GM12878 (cell line): ENCODE results near the gene TXNDC17. TPM values are rescaled to one million over a fixed set of nuclear protein-coding genes. Genes with fewer than 3 reads are reported as not detected.

Source experiments
- ATAC-seq: fragments of 200-7000 bp; cut with Tn5 transposase; 3 replicates; pipeline ENCODE4 v1.9.1; 2020; ENCODE audit warnings: mild to moderate bottlenecking, moderate library complexity
- BruUV-seq: library from RNA; stranded (reverse); fragments of 400-500 nt; replicated peaks from 2 replicates; lab custom pipeline; 2021; lab: Mats Ljungman, UMichigan
- CTCF ChIA-PET: fragments of 300-600 bp; sonication (Branson Sonifier 250); formaldehyde crosslinking; extraction: SDS; loops from one replicate; lab custom pipeline; 2021; ENCODE audit warnings: inconsistent platforms; lab: Yijun Ruan, JAX
- POLR2A ChIA-PET: fragments of 350-600 bp; formaldehyde crosslinking; extraction: SDS; loops from one replicate; lab custom pipeline; 2021; ENCODE audit warnings: inconsistent platforms; lab: Charles Lee
- RAD21 ChIA-PET: fragments of 300-600 bp; sonication (Branson Sonifier 250); formaldehyde crosslinking; loops from one replicate; lab custom pipeline; 2023; ENCODE audit warnings: antibody characterized with exemption; ENCODE audit not compliant: unreplicated experiment; lab: Charles Lee
- SMC1A ChIA-PET: fragments of 300-600 bp; sonication (Branson Sonifier 250); formaldehyde crosslinking; loops from one replicate; lab custom pipeline; 2023; ENCODE audit not compliant: unreplicated experiment, uncharacterized antibody; lab: Charles Lee
- DNase-seq: peaks from one replicate; pipeline ENCODE4 v3.0.0-alpha.2; 2011; ENCODE audit warnings: low read depth, low spot score
- FAIRE-seq: peaks from 3 replicates; lab custom pipeline; 2011; peaks lifted over from hg19 to GRCh38; lab: Jason Lieb, UNC
- H2AFZ ChIP-seq: 2 replicates; pipeline ENCODE4 v1.6.0; 2011; ENCODE audit warnings: low read depth, low read length, control low read depth; ENCODE audit not compliant: control insufficient read depth
- H3K27ac ChIP-seq: 2 replicates; pipeline ENCODE4 v1.5.1; 2011; ENCODE audit warnings: control low read depth; ENCODE audit not compliant: control insufficient read depth, insufficient read depth
- H3K27me3 ChIP-seq, 2 experiments: replicated peaks in 1 of 2; 2 replicates each; pipeline versions ENCODE4 v1.6.0 to v1.6.1; 2011; ENCODE audit warnings: low read length in 1 of 2; ENCODE audit not compliant: control insufficient read depth in 2 of 2, insufficient read depth in 2 of 2
- H3K36me3 ChIP-seq, 2 experiments: 2 replicates each; pipeline ENCODE4 v1.5.1; 2011; ENCODE audit warnings: low read length in 1 of 2; ENCODE audit not compliant: control insufficient read depth in 2 of 2, insufficient read depth in 2 of 2
- H3K4me1 ChIP-seq: 2 replicates; pipeline ENCODE4 v1.6.1; 2011; ENCODE audit warnings: mild to moderate bottlenecking, low read length, moderate library complexity, mixed read lengths; ENCODE audit not compliant: control insufficient read depth, insufficient read depth
- H3K4me2 ChIP-seq: 2 replicates; pipeline ENCODE4 v1.6.0; 2011; ENCODE audit warnings: control low read depth; ENCODE audit not compliant: control insufficient read depth, insufficient read depth
- H3K4me3 ChIP-seq: fragments of 200-600 bp; sonication (generic); 2 replicates; pipeline ENCODE4 v1.5.1; 2016
- H3K79me2 ChIP-seq: 2 replicates; pipeline ENCODE4 v1.6.0; 2011; ENCODE audit warnings: low read length; ENCODE audit not compliant: control insufficient read depth, insufficient read depth
- H3K9ac ChIP-seq: 2 replicates; pipeline ENCODE4 v1.8.0; 2011; ENCODE audit warnings: low read length, control low read depth, mixed read lengths; ENCODE audit not compliant: control insufficient read depth, insufficient read depth
- H3K9me3 ChIP-seq: replicated peaks from 3 replicates; pipeline ENCODE4 v1.5.1; 2011; ENCODE audit warnings: mild to moderate bottlenecking, low read length; ENCODE audit not compliant: control insufficient read depth, insufficient read depth
- H4K20me1 ChIP-seq: 2 replicates; pipeline ENCODE4 v1.6.0; 2011; ENCODE audit not compliant: control insufficient read depth, insufficient read depth
- ASH2L ChIP-seq: fragments of 300-600, 200-600 bp; sonication (generic); IDR thresholded peaks from 2 replicates; pipeline ENCODE4 v1.6.1; 2017; ENCODE audit warnings: low read depth, mild to moderate bottlenecking, borderline replicate concordance
- BMI1 ChIP-seq: fragments of 450-650 bp; IDR thresholded peaks from 2 replicates; pipeline ENCODE4 v1.6.1; 2016; ENCODE audit warnings: mild to moderate bottlenecking, moderate library complexity, borderline replicate concordance
- GABPA ChIP-seq: IDR thresholded peaks from 2 replicates; pipeline ENCODE4 v1.6.1; 2014; ENCODE audit warnings: antibody characterized with exemption, low read depth, mild to moderate bottlenecking, inconsistent platforms
- KLF5 ChIP-seq: fragments of 450-650 bp; IDR thresholded peaks from 2 replicates; pipeline ENCODE4 v1.6.1; 2014; ENCODE audit warnings: mild to moderate bottlenecking; ENCODE audit not compliant: partially characterized antibody
- LARP7 ChIP-seq: fragments of 450-650 bp; IDR thresholded peaks from 2 replicates; pipeline ENCODE4 v1.6.1; 2017; ENCODE audit warnings: mild to moderate bottlenecking
- NFXL1 ChIP-seq: fragments of 450-650 bp; IDR thresholded peaks from 2 replicates; pipeline ENCODE4 v1.6.1; 2017; ENCODE audit warnings: antibody characterized with exemption, mild to moderate bottlenecking, borderline replicate concordance
- SUPT20H ChIP-seq: IDR thresholded peaks from 2 replicates; pipeline ENCODE4 v1.6.1; 2011; ENCODE audit warnings: low read depth, mild to moderate bottlenecking, low read length, moderate library complexity, borderline replicate concordance; ENCODE audit not compliant: control insufficient read depth
- SUZ12 ChIP-seq: fragments of 200-600 bp; sonication (generic); IDR thresholded peaks from one replicate; pipeline ENCODE4 v1.6.1; 2018; ENCODE audit warnings: antibody characterized with exemption, mild to moderate bottlenecking; ENCODE audit not compliant: unreplicated experiment
- WGBS: methylation state at CpG from one replicate; pipeline ENCODE4 v1.1.6; 2016; ENCODE audit warnings: low lambda C conversion rate; ENCODE audit not compliant: insufficient replicate concordance, insufficient coverage; ENCODE audit errors: missing lambda C conversion rate; 5-methylcytosine and 5-hydroxymethylcytosine counted together
- in situ Hi-C: fragments of 300-500 bp; cut with MboI; formaldehyde crosslinking; loops from 9 replicates; pipeline ENCODE4 v1.14.3; 2018; ENCODE audit warnings: mixed read lengths
- intact Hi-C: fragments of 100-400 bp; cut with micrococcal nuclease; formaldehyde crosslinking; loops from one replicate; pipeline ENCODE4 v1.14.2; 2022; ENCODE audit not compliant: unreplicated experiment
- polyA plus RNA-seq, 11 experiments: library from polyadenylated mRNA; depleted of rRNA in 4 of 11; unstranded in 6 of 11; stranded (reverse) in 5 of 11; fragments of >200 nt; fragmentation: Nextera tagmentation in 4 of 11; fragmentation: Illumina TruSeq in 1 of 11; extraction: Ambion mirVana in 4 of 11; extraction: Trizol in 1 of 11; gene quantifications; 1 replicate in 1 of 11; 2 replicates in 10 of 11; pipeline versions ENCODE4 v1.2.1 to v1.2.3, GENCODE V29; 2011 to 2016; ENCODE audit warnings: inconsistent platforms in 2 of 11, missing spikeins in 2 of 11, low read depth in 1 of 11
- total RNA-seq, 4 experiments: library from RNA; depleted of rRNA in 3 of 4; stranded (reverse); fragments of >200 nt in 3 of 4; fragmentation: Illumina TruSeq in 1 of 4; extraction: Trizol in 1 of 4; gene quantifications; 2 replicates each; pipeline versions ENCODE4 v1.2.1 to v1.2.3, GENCODE V29; 2013 to 2021

The TXNDC17 gene
- total and polyA plus RNA-seq, 10 of the 15 experiments (the other 5 are each of a cell fraction or from before 2014, with no cell fraction given) = 124 to 957 (median 216) TPM

DNA sequence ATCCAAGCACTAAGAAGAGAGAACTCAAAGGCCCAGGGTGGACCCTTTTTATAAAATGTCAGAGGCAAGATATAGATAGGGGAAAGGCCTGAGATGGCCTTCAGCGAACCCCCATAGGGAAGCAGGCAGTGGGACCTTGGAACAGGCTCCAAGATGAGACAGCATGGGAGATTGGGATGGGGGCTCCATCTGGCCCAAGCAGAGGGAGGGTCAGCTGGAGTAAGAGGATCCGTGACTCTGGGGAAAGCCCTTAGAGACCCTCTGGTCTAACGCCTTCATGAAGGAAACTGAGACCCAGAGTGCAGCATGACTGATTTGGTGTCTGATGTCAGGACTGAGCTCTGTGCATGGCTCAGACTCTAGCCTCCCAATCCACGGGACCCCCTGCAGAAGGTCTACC lies 41.5 kb downstream of the TXNDC17 start (continued):
- TF ChIP-seq ASH2L (no peak), NFXL1 (no peak), KLF5 (no peak), SUPT20H (no peak)

DNA sequence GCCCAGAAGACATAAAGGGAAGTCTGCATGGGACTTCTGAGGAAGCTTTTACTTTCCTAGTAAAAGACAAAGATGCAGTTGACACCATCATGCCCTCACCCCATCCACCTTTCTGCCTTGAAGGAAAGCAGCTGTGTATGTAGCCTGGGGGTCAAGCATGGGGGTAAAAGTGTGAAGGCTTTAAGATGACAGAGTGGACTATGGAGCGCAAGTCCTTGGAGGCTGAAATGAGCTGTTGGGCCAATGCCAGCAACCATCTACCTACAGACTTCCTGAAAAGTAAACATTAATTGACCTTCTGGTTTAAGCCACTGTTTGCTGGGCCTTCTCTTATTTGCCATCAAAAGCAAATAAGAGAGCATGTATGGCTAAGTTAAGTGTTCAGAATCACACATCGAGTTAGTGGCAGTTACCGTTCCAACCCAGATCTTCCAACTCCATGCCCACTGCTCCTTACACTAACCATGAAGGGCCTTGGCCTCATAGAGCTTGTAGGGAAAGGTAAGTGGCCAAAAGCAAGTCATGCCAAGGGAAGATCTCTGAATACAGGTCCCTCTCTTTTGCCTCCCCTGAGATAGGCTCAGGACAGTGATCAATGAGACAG lies 42.3 kb downstream of the TXNDC17 start:
- H3K9ac ChIP-seq = no peak overlapping the region
- peaks cover 0 to 1% of the 10 kb centered on the region in 2 experiments; a peak in 3 of 4 replicates for H3K27me3 ChIP-seq
- DNase-seq (no peak), ATAC-seq (no peak), FAIRE-seq (no peak)
- ChIA-PET RAD21 (no interaction called here), SMC1A (no interaction called here), CTCF (interaction anchor here (0.7 kb wide), 1 partner anchor 321 kb away, joined by 3 read pairs; no protein-coding TSS in a partner anchor), POLR2A (no interaction called here)
- TF ChIP-seq BMI1 (no peak), LARP7 (no peak), SUZ12 (no peak), GABPA (no peak)
- H3K36me3 ChIP-seq = no peaks in the 10 kb centered on the region
- H3K4me1 ChIP-seq = no peaks in the 10 kb centered on the region
- H2AFZ ChIP-seq = no peak overlapping the region
- H3K4me3 ChIP-seq = no peak overlapping the region
- H3K27ac ChIP-seq = no peak overlapping the region
- no peaks in the 10 kb centered on the region for H3K79me2 ChIP-seq
- no peaks in the 10 kb centered on the region for H3K9me3 ChIP-seq
- 55% methylated on average over 3 of the region's 3 CpGs for WGBS
- in situ Hi-C loops (no loop called here), intact Hi-C loops (no loop called here)
- BruUV-seq = no TSS peak
- no peaks in the 10 kb centered on the region for H4K20me1 ChIP-seq
- H3K4me2 ChIP-seq = no peak overlapping the region
